K562 (cell line): ENCODE results near the gene DARS1. TPM values are rescaled to one million over a fixed set of nuclear protein-coding genes. Genes with fewer than 3 reads are reported as not detected.

Source experiments
- ATAC-seq: fragments of 200-7000 bp; cut with Tn5 transposase; 3 replicates; pipeline ENCODE4 v1.9.1; 2020; ENCODE audit warnings: moderate library complexity
- BruUV-seq: library from RNA; stranded (reverse); fragments of 400-500 nt; replicated peaks from 2 replicates; lab custom pipeline; 2021; lab: Mats Ljungman, UMichigan
- CTCF ChIA-PET: fragments of 300-600 bp; formaldehyde crosslinking; extraction: SDS; loops from one replicate; lab custom pipeline; 2021; ENCODE audit warnings: low intra/inter-chr PET ratio; lab: Yijun Ruan, JAX
- POLR2A ChIA-PET: fragments of 300-600, 350-650 bp; sonication (Branson Sonifier 250); formaldehyde crosslinking; extraction: SDS; loops from one replicate; lab custom pipeline; 2021; ENCODE audit warnings: antibody characterized with exemption, inconsistent platforms; lab: Yijun Ruan, JAX
- DNase-seq, 4 experiments: peaks; one replicate each; pipeline versions ENCODE4 v3.0.0 to v3.0.0-alpha.2; 2011 to 2018; ENCODE audit warnings: low spot score in 3 of 4, mixed read lengths in 3 of 4; ENCODE audit errors: extremely low read depth in 1 of 4
- FAIRE-seq: peaks from 2 replicates; lab custom pipeline; 2011; peaks lifted over from hg19 to GRCh38; lab: Jason Lieb, UNC
- H2AFZ ChIP-seq: 2 replicates; pipeline ENCODE4 v1.6.0; 2011; ENCODE audit warnings: low read depth, low read length, control low read depth, inconsistent platforms
- H3K27ac ChIP-seq: fragments of 200-600 bp; 3 replicates; pipeline ENCODE4 v1.8.0; 2011; ENCODE audit warnings: low read depth, mild to moderate bottlenecking, control low read depth, inconsistent platforms, low read length, moderate library complexity, mixed read lengths; ENCODE audit errors: extremely low read depth
- H3K27me3 ChIP-seq, 2 experiments: fragments of 300-600 bp in 1 of 2; 2 replicates in 1 of 2; 3 replicates in 1 of 2; pipeline versions ENCODE4 v1.6.0 to v1.8.0; 2011; ENCODE audit warnings: inconsistent platforms in 2 of 2, low read length in 2 of 2, mild to moderate bottlenecking in 1 of 2, mixed read lengths in 1 of 2, moderate library complexity in 1 of 2; ENCODE audit not compliant: control insufficient read depth in 2 of 2, insufficient read depth in 2 of 2
- H3K36me3 ChIP-seq: fragments of 300-600 bp; 3 replicates; pipeline ENCODE4 v1.8.0; 2011; ENCODE audit warnings: mild to moderate bottlenecking, low read length, inconsistent platforms; ENCODE audit not compliant: control insufficient read depth, insufficient read depth
- H3K4me1 ChIP-seq, 2 experiments: fragments of 200-600 bp in 1 of 2; replicated peaks in 1 of 2; 2 replicates in 1 of 2; 3 replicates in 1 of 2; pipeline versions ENCODE4 v1.5.1 to v1.8.0; 2011; ENCODE audit warnings: inconsistent platforms in 2 of 2, low read length in 2 of 2, mild to moderate bottlenecking in 1 of 2, mixed read lengths in 1 of 2, moderate library complexity in 1 of 2; ENCODE audit not compliant: control insufficient read depth in 2 of 2, insufficient read depth in 2 of 2
- H3K4me2 ChIP-seq: 2 replicates; pipeline ENCODE4 v1.6.1; 2011; ENCODE audit warnings: low read length, control low read depth, inconsistent platforms, mixed read lengths; ENCODE audit not compliant: insufficient read depth
- H3K4me3 ChIP-seq: fragments of 200-600 bp; sonication (generic), shearing (Covaris generic); 2 replicates; pipeline ENCODE4 v1.5.1; 2016; ENCODE audit warnings: control low read depth, inconsistent platforms
- H3K79me2 ChIP-seq: fragments of 200-600 bp; 3 replicates; pipeline ENCODE4 v1.8.0; 2011; ENCODE audit warnings: low read length, inconsistent platforms; ENCODE audit not compliant: control insufficient read depth, insufficient read depth
- H3K9ac ChIP-seq, 2 experiments: 2 replicates each; pipeline versions ENCODE4 v1.6.0 to v1.6.1; 2011; ENCODE audit warnings: low read depth in 2 of 2, low read length in 2 of 2, control low read depth in 1 of 2, inconsistent platforms in 1 of 2, mild to moderate bottlenecking in 1 of 2, mixed read lengths in 1 of 2; ENCODE audit not compliant: insufficient read depth in 1 of 2
- H3K9me1 ChIP-seq: one replicate; pipeline ENCODE4 v1.6.0; 2011; ENCODE audit warnings: inconsistent platforms, mild to moderate bottlenecking, low read length, moderate library complexity; ENCODE audit not compliant: control insufficient read depth, insufficient read depth
- H3K9me3 ChIP-seq: replicated peaks from 2 replicates; pipeline ENCODE4 v1.5.1; 2011; ENCODE audit warnings: low read depth, low read length, inconsistent platforms; ENCODE audit not compliant: control insufficient read depth, insufficient read depth
- H4K20me1 ChIP-seq: replicated peaks from 2 replicates; pipeline ENCODE4 v1.6.1; 2011; ENCODE audit warnings: low read length, inconsistent platforms, mixed read lengths; ENCODE audit not compliant: control insufficient read depth, insufficient read depth
- BMI1 ChIP-seq: fragments of 150-350 bp; IDR thresholded peaks from 2 replicates; pipeline ENCODE4 v1.6.1; 2014; ENCODE audit warnings: low read length
- CREBBP ChIP-seq: IDR thresholded peaks from one replicate; pipeline ENCODE4 v1.6.1; 2012; ENCODE audit warnings: low read depth, mild to moderate bottlenecking, control low read depth, inconsistent platforms, low read length
- LCOR ChIP-seq: sonication (generic); formaldehyde crosslinking; IDR thresholded peaks from 2 replicates; pipeline ENCODE4 v1.8.0; 2022; ENCODE audit warnings: mild to moderate bottlenecking, missing genetic modification reagents
- MCM2 ChIP-seq: fragments of 450-650 bp; IDR thresholded peaks from 2 replicates; pipeline ENCODE4 v1.6.1; 2017; ENCODE audit warnings: low read depth, mild to moderate bottlenecking
- MLLT1 ChIP-seq, 2 experiments: fragments of 450-650 bp; IDR thresholded peaks; 2 replicates each; pipeline ENCODE4 v1.6.1; 2016
- SNAPC5 ChIP-seq: fragments of 250-450 bp; sonication (Bioruptor Pico); IDR thresholded peaks from 2 replicates; pipeline ENCODE4 v1.8.0; 2021; ENCODE audit warnings: moderate library complexity, mild to moderate bottlenecking, inconsistent platforms
- SREBF1 ChIP-seq: fragments of 150-350 bp; IDR thresholded peaks from 2 replicates; pipeline ENCODE4 v1.6.1; 2014; ENCODE audit warnings: antibody characterized with exemption, low read depth, low read length, borderline replicate concordance
- ZBTB12 ChIP-seq: fragments of 250-450 bp; sonication (Bioruptor Pico); IDR thresholded peaks from 2 replicates; pipeline ENCODE4 v1.4.0; 2020
- ZNF316 ChIP-seq: fragments of 450-650 bp; IDR thresholded peaks from 2 replicates; pipeline ENCODE4 v1.6.1; 2016
- ZNF586 ChIP-seq: fragments of 450-650 bp; formaldehyde crosslinking; conservative IDR thresholded peaks from 2 replicates; pipeline ENCODE4 v1.4.0; 2020; ENCODE audit warnings: mild to moderate bottlenecking, moderate library complexity
- WGBS: fragments of 100-300 bp; shearing (Covaris generic); methylation state at CpG from one replicate; pipeline ENCODE4 v1.1.6; 2016; ENCODE audit warnings: low coverage, mixed read lengths; ENCODE audit not compliant: insufficient coverage; ENCODE audit errors: missing lambda C conversion rate; 5-methylcytosine and 5-hydroxymethylcytosine counted together
- in situ Hi-C: fragments of 300-500 bp; cut with MboI; formaldehyde crosslinking; loops from 4 replicates; pipeline ENCODE4 v1.15.0; 2018; ENCODE audit warnings: inconsistent platforms, mixed read lengths
- intact Hi-C: fragments of 100-400 bp; cut with micrococcal nuclease; formaldehyde crosslinking; loops from 2 replicates; pipeline ENCODE4 v1.14.2; 2022
- polyA plus RNA-seq, 8 experiments: library from polyadenylated mRNA; depleted of rRNA in 4 of 8; stranded (reverse) in 5 of 8; unstranded in 3 of 8; fragments of >200 nt; fragmentation: Nextera tagmentation in 2 of 8; fragmentation: Illumina TruSeq in 1 of 8; extraction: Ambion mirVana in 2 of 8; extraction: Trizol in 1 of 8; gene quantifications; 2 replicates each; pipeline versions ENCODE4 v1.2.1 to v1.2.3, GENCODE V29; 2011 to 2014; ENCODE audit warnings: inconsistent platforms in 1 of 8, missing spikeins in 1 of 8
- total RNA-seq, 7 experiments: library from RNA; depleted of rRNA in 6 of 7; stranded (reverse); fragments of >200 nt in 6 of 7; fragmentation: Illumina TruSeq in 2 of 7; extraction: Trizol in 2 of 7; gene quantifications; 2 replicates each; pipeline versions ENCODE4 v1.2.1 to v1.2.3, GENCODE V29; 2011 to 2021; ENCODE audit warnings: low replicate concordance in 1 of 7

The DARS1 gene
- total and polyA plus RNA-seq, 9 of the 15 experiments (the other 6 are each of a cell fraction or from before 2014, with no cell fraction given) = 91.5 to 239 (median 98.0) TPM

GRCh38 chr2:136029149-136029548 lies 43.7 kb upstream of the DARS1 start:
- Histone ChIP-seq H3K36me3 (no peaks in the 10 kb centered on the region), H4K20me1 (no peaks in the 10 kb centered on the region), H3K27ac (no peak overlapping the region), H3K9me1 (no peaks in the 10 kb centered on the region), H2AFZ (no peak overlapping the region), H3K9me3 (no peaks in the 10 kb centered on the region), H3K79me2 (no peaks in the 10 kb centered on the region), H3K4me3 (no peak overlapping the region), H3K4me2 (no peak overlapping the region), H3K4me1 (peaks cover 0 to 7% of the 10 kb centered on the region in 2 experiments; a peak in 2 of 5 replicates), H3K9ac (no peak overlapping the region), H3K27me3 (peaks cover 21 to 24% of the 10 kb centered on the region in 2 experiments)
- WGBS = 0% methylated on average over 6 of the region's 6 CpGs
- DNase-seq = no peak
- no peak for TF ChIP-seq MCM2
- no peak for TF ChIP-seq SREBF1
- no peak for TF ChIP-seq ZBTB12 (CRISPR knock-in tag)
- FAIRE-seq = no peak
- no peak for ATAC-seq
- POLR2A ChIA-PET = no interaction called here
- CTCF ChIA-PET = no interaction called here
- intact Hi-C loops = no loop called here
- in situ Hi-C loops = no loop called here
- no TSS peak for BruUV-seq

GRCh38 chr2:136028001-136028400 lies 42.6 kb upstream of the DARS1 start:
- Histone ChIP-seq H4K20me1 (no peaks in the 10 kb centered on the region), H3K4me3 (no peak overlapping the region), H3K9me1 (no peaks in the 10 kb centered on the region), H3K27me3 (peaks cover 23 to 28% of the 10 kb centered on the region in 2 experiments), H3K79me2 (no peaks in the 10 kb centered on the region), H3K9ac (no peak overlapping the region), H3K9me3 (no peaks in the 10 kb centered on the region), H3K36me3 (no peaks in the 10 kb centered on the region), H2AFZ (no peak overlapping the region), H3K27ac (no peak overlapping the region), H3K4me1 (peaks cover 0 to 7% of the 10 kb centered on the region in 2 experiments; a peak in 2 of 5 replicates), H3K4me2 (no peak overlapping the region)
- ChIA-PET POLR2A (interaction anchor here (0.6 kb wide), 1 partner anchor 848 kb away, joined by 3 read pairs; no protein-coding TSS in a partner anchor), CTCF (no interaction called here)
- DNase-seq (no peak), ATAC-seq (no peak), FAIRE-seq (no peak)
- in situ Hi-C loops = no loop called here
- WGBS = 0% methylated on average over 9 of the region's 9 CpGs
- intact Hi-C loops = no loop called here
- no TSS peak for BruUV-seq
- TF ChIP-seq ZNF316 (no peak), LCOR (CRISPR knock-in tag) (no peak), BMI1 (no peak), MLLT1 (IDR thresholded peaks at IDR 0.05) (no peak), ZNF586 (no peak), SNAPC5 (CRISPR knock-in tag) (no peak), CREBBP (no peak)
